Right cardiac atrium (tissue), 5 donors: ENCODE results near the gene TRIM15. TPM values are rescaled to one million over a fixed set of nuclear protein-coding genes. Genes with fewer than 3 reads are reported as not detected.

Experiments used
- ATAC-seq, 2 donors: fragments of 200-7000 bp; cut with Tn5 transposase; one replicate each; pipeline versions ENCODE4 v1.8.0 to v1.9.1; 2020; ENCODE audit warnings: moderate library complexity in 2 of 2, mild to moderate bottlenecking in 1 of 2
- DNase-seq, 3 donors: peaks; one replicate each; pipeline ENCODE4 v3.0.0-alpha.2; 2020
- H3K27ac ChIP-seq: one replicate; pipeline ENCODE4 v1.5.1; 2013; ENCODE audit warnings: mild to moderate bottlenecking, low read length, control low read depth, moderate library complexity
- H3K27me3 ChIP-seq: one replicate; pipeline ENCODE4 v1.6.1; 2013; ENCODE audit not compliant: control insufficient read depth, insufficient read depth
- H3K4me1 ChIP-seq: one replicate; pipeline ENCODE4 v1.6.1; 2013; ENCODE audit warnings: low read length; ENCODE audit not compliant: control insufficient read depth, insufficient read depth
- H3K4me3 ChIP-seq: one replicate; pipeline ENCODE4 v1.5.1; 2013; ENCODE audit warnings: low read length, control low read depth
- H3K9me3 ChIP-seq: one replicate; pipeline ENCODE4 v1.6.1; 2013; ENCODE audit warnings: low read length; ENCODE audit not compliant: control insufficient read depth
- WGBS: extraction: QIAGEN DNeasy Blood & Tissue Kit; methylation state at CpG from one replicate; pipeline ENCODE4 v1.1.7; 2013; 5-methylcytosine and 5-hydroxymethylcytosine counted together
- intact Hi-C, 4 donors: fragments of 100-400 bp; cut with DNase I; formaldehyde crosslinking; loops; one replicate each; pipeline versions ENCODE4 v1.11.0 to v1.14.0; 2022 to 2023
- polyA plus RNA-seq: library from polyadenylated mRNA; stranded (reverse); fragments of 200-250 nt; gene quantifications from one replicate; pipeline ENCODE4 v1.2.3, GENCODE V29; 2013
- total RNA-seq, 4 donors: library from RNA; stranded (reverse); fragmentation: NEBNext Ultra II Directional; extraction: Animal tissue kit (Norgen Biotek cat#: 25700); gene quantifications; one replicate each; pipeline ENCODE4 v1.2.1, GENCODE V29; 2021
- donor health status: healthy with polysubstance abuse.
- donor health status: DM: no; HTN: yes; CAD: no.
- donor health status: DM: no; HTN: no; CAD: no.
- donor health status: DM: no; HTN: yes; CAD: no; lungs with severe emphysema.
- donor health status: DM: yes; HTN: yes; CAD: no.

Gene TRIM15
- total and polyA plus RNA-seq, 5 donors: not detected

GRCh38 chr6:30206799-30207618 is 43.7 kb downstream of the TRIM15 start:
- H3K4me3 ChIP-seq: no peak overlapping the region
- no peaks in the 10 kb centered on the region for H3K9me3 ChIP-seq
- WGBS: 41% methylated on average over 11 of the region's 11 CpGs
- peak overlapping the region; percentile 70 for H3K27ac ChIP-seq
- ATAC-seq (peak; percentile 44 to 64), DNase-seq (no peak)
- peaks cover 20% of the 10 kb centered on the region for H3K4me1 ChIP-seq
- intact Hi-C loops: no loop called here
- H3K27me3 ChIP-seq: no peaks in the 10 kb centered on the region

DNA sequence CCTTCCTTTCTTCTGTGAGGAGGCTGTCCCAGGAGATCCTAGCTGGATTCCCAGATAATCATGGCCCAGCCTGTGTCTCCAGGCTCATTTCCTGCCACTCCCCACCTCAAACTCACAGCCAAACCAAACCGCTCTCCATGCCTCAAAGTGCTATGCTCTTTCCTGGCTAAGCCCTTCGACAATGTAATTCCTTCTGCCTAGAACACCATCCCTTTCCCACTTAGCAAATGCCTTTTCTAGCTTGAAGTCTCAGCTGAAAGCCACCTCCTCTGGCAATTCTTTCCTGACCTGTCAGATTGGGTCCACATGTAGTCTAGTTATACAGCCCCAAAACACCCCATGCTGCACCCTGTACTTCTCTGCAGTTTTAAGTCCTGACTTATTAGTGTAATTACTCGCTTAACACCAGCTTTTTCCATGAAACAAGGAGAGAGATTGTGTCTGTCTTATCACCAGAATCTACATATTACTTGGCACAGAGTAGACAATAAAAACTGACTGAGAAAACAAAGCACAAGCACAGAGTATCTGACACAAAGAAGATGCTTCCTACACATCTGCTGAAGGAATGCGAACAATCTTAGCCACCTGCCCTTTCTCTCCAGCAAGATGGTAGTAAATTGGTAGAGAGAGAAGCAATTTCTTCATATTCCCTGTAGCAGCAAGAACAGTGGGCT is 44.4 kb downstream of the TRIM15 start:
- 52% methylated on average over 4 of the region's 4 CpGs for WGBS
- intact Hi-C loops: no loop called here
- Histone ChIP-seq H3K27ac (peak overlapping the region; percentile 70), H3K4me3 (no peak overlapping the region), H3K9me3 (no peaks in the 10 kb centered on the region), H3K4me1 (peaks cover 20% of the 10 kb centered on the region), H3K27me3 (no peaks in the 10 kb centered on the region)
- peak; percentile 70 to 87 for ATAC-seq
- no peak for DNase-seq

- H3K9me3 ChIP-seq: no peaks in the 10 kb centered on the region
- no peaks in the 10 kb centered on the region for H3K27me3 ChIP-seq
- intact Hi-C loops: loop anchor here in 2 of 4 donors (10.0 kb wide), 2 partner anchors 113 to 1867 kb away; partner anchors contain the start of genes TRIM39 (in 1 of the 2) and ZKSCAN3 (in 1 of the 2)
- 63% methylated on average over 2 of the region's 2 CpGs for WGBS
- no peak for ATAC-seq
- H3K4me1 ChIP-seq: peaks cover 15% of the 10 kb centered on the region
- no peak for DNase-seq
- H3K27ac ChIP-seq: no peak overlapping the region
- no peak overlapping the region for H3K4me3 ChIP-seq
Measured at GRCh38 chr6:30211306-30211705, 48.0 kb downstream of the TRIM15 start.

DNA sequence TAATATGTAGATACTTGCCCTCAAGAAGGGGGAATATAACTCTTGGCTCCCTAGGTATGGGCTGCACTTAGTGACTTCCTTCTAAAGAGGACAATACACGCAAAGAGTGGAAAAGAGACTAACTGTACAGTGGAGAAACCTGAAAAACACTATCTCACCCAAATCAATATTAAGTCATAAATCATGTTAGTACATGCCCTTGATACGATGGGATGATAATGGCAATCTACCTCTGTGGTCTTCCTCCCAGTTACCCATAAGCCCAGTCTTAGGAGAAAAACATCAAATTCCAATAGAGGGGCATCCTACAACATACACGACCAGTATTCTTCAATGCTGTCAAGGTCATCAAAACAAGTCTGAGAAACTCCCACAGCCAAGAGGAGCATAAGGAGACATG is 48.6 kb downstream of the TRIM15 start:
- H3K27ac ChIP-seq: no peak overlapping the region
- intact Hi-C loops: loop anchor here in 2 of 4 donors (10.0 kb wide), 2 partner anchors 113 to 1867 kb away; partner anchors contain the start of genes TRIM39 (in 1 of the 2) and ZKSCAN3 (in 1 of the 2)
- 48% methylated on average over 3 of the region's 3 CpGs for WGBS
- peaks cover 13% of the 10 kb centered on the region for H3K4me1 ChIP-seq
- H3K9me3 ChIP-seq: no peaks in the 10 kb centered on the region
- ATAC-seq (no peak), DNase-seq (no peak)
- no peaks in the 10 kb centered on the region for H3K27me3 ChIP-seq
- peak overlapping the region; percentile 94 for H3K4me3 ChIP-seq

GRCh38 chr6:30212865-30213666 is 49.7 kb downstream of the TRIM15 start, which contains the start of gene TRIM26:
Gene TRIM26 (minus strand): TSS chr6:30213406. CDS start chr6:30199103, 14,303 bp downstream.
- WGBS: under 1% methylated on average over 59 of the region's 59 CpGs
- peak within 1 kb of the TSS; percentile 94 for H3K4me3 ChIP-seq
- no peaks in the 10 kb centered on the region for H3K9me3 ChIP-seq
- intact Hi-C loops: loop anchor here in 2 of 4 donors (10.0 kb wide), 2 partner anchors 112 to 1868 kb away; partner anchors contain the start of genes TRIM39 (in 1 of the 2) and ZKSCAN3 (in 1 of the 2)
- DNase-seq (peak; percentile 97 to 98 (median 98)), ATAC-seq (peak; percentile 98)
- peak within 1 kb of the TSS; percentile 95 for H3K27ac ChIP-seq
- peaks cover 4% of the 10 kb centered on the region for H3K4me1 ChIP-seq
- no peaks in the 10 kb centered on the region for H3K27me3 ChIP-seq

DNA sequence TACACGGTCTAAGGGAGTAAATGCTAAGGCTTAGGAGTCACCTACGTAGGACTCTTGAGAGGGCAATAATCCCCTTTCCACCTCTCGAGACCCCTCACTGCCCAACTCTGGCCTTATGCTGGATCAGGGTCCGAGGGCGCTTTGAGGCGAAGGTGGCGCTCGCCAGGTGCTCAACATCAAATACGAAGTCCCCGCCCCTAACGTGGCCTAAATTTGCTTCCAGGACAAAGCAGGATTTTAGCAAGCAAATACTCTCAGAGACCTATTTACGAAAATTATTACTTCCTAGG is 50.3 kb downstream of the TRIM15 start:
- Histone ChIP-seq H3K4me3 (peak overlapping the region; percentile 53), H3K27me3 (no peaks in the 10 kb centered on the region), H3K4me1 (peaks cover 4% of the 10 kb centered on the region), H3K9me3 (no peaks in the 10 kb centered on the region), H3K27ac (peak overlapping the region; percentile 87)
- intact Hi-C loops: loop anchor here in 2 of 4 donors (10.0 kb wide), 2 partner anchors 111 to 1869 kb away; partner anchors contain the start of genes TRIM39 (in 1 of the 2) and ZKSCAN3 (in 1 of the 2)
- no peak for DNase-seq
- ATAC-seq: no peak
- under 1% methylated on average over 12 of the region's 12 CpGs for WGBS

DNA sequence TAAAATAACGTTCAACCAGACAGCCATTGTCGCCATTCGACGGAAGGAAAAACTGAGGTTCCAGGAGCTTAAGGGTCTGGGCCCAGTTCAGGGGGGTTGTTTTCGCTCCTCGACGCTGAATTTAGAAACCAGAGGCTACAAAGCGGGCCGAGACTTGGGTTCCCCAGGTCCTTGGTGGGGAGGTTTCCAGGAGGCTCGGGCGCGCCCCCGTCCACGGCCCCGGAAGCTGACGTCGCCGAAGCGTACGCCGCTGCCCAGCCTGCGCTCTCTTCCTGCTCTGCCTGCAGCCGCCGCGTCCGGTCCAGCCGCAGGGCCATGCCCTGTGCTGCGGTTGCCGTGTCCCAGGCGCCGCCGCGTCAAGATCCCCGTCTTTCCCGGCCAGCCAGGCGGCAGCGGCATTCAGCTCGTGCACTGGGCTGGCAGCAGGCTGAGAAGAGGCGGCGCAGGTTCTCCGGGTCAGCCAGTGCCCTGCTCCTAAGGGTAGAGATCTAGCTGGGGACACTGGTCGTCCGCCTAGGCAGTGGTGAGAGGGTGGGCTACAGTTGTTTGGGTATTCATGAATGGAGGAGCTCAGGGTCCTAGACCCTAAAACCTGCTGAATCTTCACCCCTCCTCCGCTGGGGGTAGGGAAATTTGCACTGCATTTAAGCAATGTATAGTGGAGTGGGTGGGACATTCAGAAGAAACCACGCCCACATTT is 50.8 kb downstream of the TRIM15 start:
- peak; percentile 95 for ATAC-seq
- intact Hi-C loops: loop anchor here in 2 of 4 donors (10.0 kb wide), 2 partner anchors 111 to 1869 kb away; partner anchors contain the start of genes TRIM39 (in 1 of the 2) and ZKSCAN3 (in 1 of the 2)
- Histone ChIP-seq H3K9me3 (no peaks in the 10 kb centered on the region), H3K4me1 (peaks cover 4% of the 10 kb centered on the region), H3K27ac (peak overlapping the region; percentile 87), H3K4me3 (peak overlapping the region; percentile 53), H3K27me3 (no peaks in the 10 kb centered on the region)
- under 1% methylated on average over 45 of the region's 45 CpGs for WGBS
- peak; percentile 88 to 96 (median 96) for DNase-seq

GRCh38 chr6:30214657-30214982 is 51.3 kb downstream of the TRIM15 start:
- intact Hi-C loops: loop anchor here in 2 of 4 donors (10.0 kb wide), 2 partner anchors 110 to 1870 kb away; partner anchors contain the start of genes TRIM39 (in 1 of the 2) and ZKSCAN3 (in 1 of the 2)
- DNase-seq: peak in 1 of 3 donors; percentile 57
- H3K4me1 ChIP-seq: peaks cover 4% of the 10 kb centered on the region
- ATAC-seq: no peak
- H3K9me3 ChIP-seq: no peaks in the 10 kb centered on the region
- H3K4me3 ChIP-seq: peak overlapping the region; percentile 53
- 62% methylated on average over 14 of the region's 14 CpGs for WGBS
- H3K27me3 ChIP-seq: no peaks in the 10 kb centered on the region
- H3K27ac ChIP-seq: peak overlapping the region; percentile 87

DNA sequence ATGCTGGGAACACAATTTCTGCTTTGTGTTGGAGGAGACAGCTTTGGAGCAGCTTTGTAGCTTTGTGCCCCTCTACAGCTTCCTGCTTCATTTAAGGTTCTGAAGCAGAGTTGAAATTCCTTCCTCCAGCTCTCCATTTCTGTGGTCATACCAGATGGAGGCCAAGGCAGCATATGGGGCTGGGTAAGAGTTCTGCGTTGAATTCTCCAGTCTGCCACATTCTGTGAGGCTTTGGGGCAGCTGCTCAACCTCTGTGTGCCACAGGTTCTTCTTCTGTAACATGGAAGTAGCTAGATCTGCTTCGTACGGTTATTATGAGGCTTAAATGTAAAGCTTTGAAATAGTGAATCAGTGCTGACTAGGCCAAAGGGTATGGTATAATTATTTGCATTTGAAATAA is 52.8 kb downstream of the TRIM15 start:
- DNase-seq (no peak), ATAC-seq (no peak)
- no peak overlapping the region for H3K27ac ChIP-seq
- intact Hi-C loops: loop anchor here in 3 of 4 donors (5.0 to 10.0 kb wide), 3 partner anchors 109 to 1871 kb away; partner anchors contain the start of genes TRIM39 (in 1 of the 3) and ZKSCAN3 (in 1 of the 3)
- 76% methylated on average over 3 of the region's 3 CpGs for WGBS
- H3K27me3 ChIP-seq: no peaks in the 10 kb centered on the region
- no peak overlapping the region for H3K4me3 ChIP-seq
- no peaks in the 10 kb centered on the region for H3K9me3 ChIP-seq
- peaks cover 1% of the 10 kb centered on the region for H3K4me1 ChIP-seq

DNA sequence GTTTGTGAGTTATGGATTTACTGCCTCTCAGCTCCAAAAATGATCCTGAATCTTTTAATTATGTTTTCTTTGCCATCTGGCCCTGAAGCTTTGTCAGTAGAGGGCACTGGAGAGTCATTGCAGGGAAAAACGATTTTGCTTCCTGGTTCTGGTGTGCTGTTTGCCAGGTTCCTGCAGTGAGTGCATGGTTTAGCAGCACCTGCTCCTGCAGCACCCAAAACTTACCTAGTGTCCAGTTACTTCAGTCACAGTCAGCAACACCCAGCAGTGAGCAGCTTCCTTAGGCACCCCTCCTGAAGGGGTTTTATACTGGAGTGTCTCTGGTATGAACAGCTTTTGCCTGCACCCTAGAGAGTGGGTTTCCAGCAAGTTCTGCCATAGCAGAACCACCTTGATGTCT is 55.9 kb downstream of the TRIM15 start:
- H3K27ac ChIP-seq: no peak overlapping the region
- WGBS: 0% methylated on average over 1 of the region's 1 CpG
- H3K27me3 ChIP-seq: no peaks in the 10 kb centered on the region
- no peaks in the 10 kb centered on the region for H3K9me3 ChIP-seq
- intact Hi-C loops: loop anchor here in 3 of 4 donors (5.0 to 10.0 kb wide), 3 partner anchors 106 to 1874 kb away; partner anchors contain the start of genes TRIM39 (in 1 of the 3) and ZKSCAN3 (in 1 of the 3)
- H3K4me3 ChIP-seq: no peak overlapping the region
- ATAC-seq (peak; percentile 44 to 49), DNase-seq (no peak)
- no peaks in the 10 kb centered on the region for H3K4me1 ChIP-seq
